Progenitor cell of endocrine pancreas (in vitro differentiated cells): ENCODE data around the gene LSM14A. TPM values are rescaled to one million over a fixed set of nuclear protein-coding genes. Genes with fewer than 3 reads are reported as not detected.

Source experiments
- DNase-seq: peaks from one replicate; pipeline ENCODE4 v3.0.0; 2021; ENCODE audit warnings: low spot score; ENCODE audit not compliant: unreplicated experiment
- H3K27ac Mint-ChIP-seq: 2 replicates; pipeline ENCODE4 v1.8.0; 2021; ENCODE audit warnings: mild to moderate bottlenecking, moderate library complexity, mixed read lengths
- H3K27me3 Mint-ChIP-seq: 2 replicates; pipeline ENCODE4 v1.8.0; 2021; ENCODE audit warnings: mixed read lengths
- H3K36me3 Mint-ChIP-seq: 2 replicates; pipeline ENCODE4 v1.8.0; 2022; ENCODE audit warnings: mixed read lengths; ENCODE audit not compliant: insufficient read depth
- H3K4me1 Mint-ChIP-seq: 2 replicates; pipeline ENCODE4 v1.8.0; 2021; ENCODE audit warnings: low read depth, mixed read lengths
- H3K4me3 Mint-ChIP-seq: 2 replicates; pipeline ENCODE4 v1.8.0; 2021; ENCODE audit warnings: low read depth, mild to moderate bottlenecking, moderate library complexity, mixed read lengths
- H3K9me3 Mint-ChIP-seq: 2 replicates; pipeline ENCODE4 v1.8.0; 2021; ENCODE audit warnings: low read depth, mixed read lengths
- CTCF ChIP-seq: fragments of 200-600 bp; sonication (generic); IDR thresholded peaks from one replicate; pipeline ENCODE4 v1.5.0; 2021; ENCODE audit warnings: antibody characterized with exemption, mild to moderate bottlenecking; ENCODE audit not compliant: unreplicated experiment
- total RNA-seq: library from RNA; stranded (reverse); gene quantifications from 2 replicates; pipeline ENCODE4 v1.2.1, GENCODE V29; 2021

Gene LSM14A
- total RNA-seq, 1 donor from 2014 or later = 133 TPM

GRCh38 chr19:34269968-34270621 lies 97.8 kb downstream of the LSM14A start:
- H3K27me3 Mint-ChIP-seq = no peaks in the 10 kb centered on the region
- H3K4me1 Mint-ChIP-seq = peaks cover 15% of the 10 kb centered on the region
- H3K36me3 Mint-ChIP-seq = peaks cover 8% of the 10 kb centered on the region
- no peaks in the 10 kb centered on the region for H3K9me3 Mint-ChIP-seq
- H3K27ac Mint-ChIP-seq = peak overlapping the region; percentile 87
- TF ChIP-seq CTCF = no peak
- no peak overlapping the region for H3K4me3 Mint-ChIP-seq
- no peak for DNase-seq

- Mint-ChIP-seq H3K36me3 (peaks cover 7% of the 10 kb centered on the region), H3K27ac (no peak overlapping the region), H3K9me3 (no peaks in the 10 kb centered on the region), H3K4me1 (peaks cover 27% of the 10 kb centered on the region), H3K4me3 (no peak overlapping the region), H3K27me3 (no peaks in the 10 kb centered on the region)
- no peak for TF ChIP-seq CTCF
- DNase-seq = no peak
Observed at GRCh38 chr19:34273121-34273520, 100.8 kb downstream of the LSM14A start.

- no peak overlapping the region for H3K4me3 Mint-ChIP-seq
- no peak for DNase-seq
- H3K9me3 Mint-ChIP-seq = no peaks in the 10 kb centered on the region
- H3K36me3 Mint-ChIP-seq = peaks cover 7% of the 10 kb centered on the region
- TF ChIP-seq CTCF = no peak
- no peak overlapping the region for H3K27ac Mint-ChIP-seq
- peaks cover 17% of the 10 kb centered on the region for H3K4me1 Mint-ChIP-seq
- no peaks in the 10 kb centered on the region for H3K27me3 Mint-ChIP-seq
Observed at GRCh38 chr19:34274284-34274826, 102.1 kb downstream of the LSM14A start.

- DNase-seq = no peak
- TF ChIP-seq CTCF = no peak
- Mint-ChIP-seq H3K9me3 (no peaks in the 10 kb centered on the region), H3K36me3 (peaks cover 7% of the 10 kb centered on the region), H3K4me1 (peaks cover 13% of the 10 kb centered on the region), H3K27ac (no peak overlapping the region), H3K27me3 (no peaks in the 10 kb centered on the region), H3K4me3 (no peak overlapping the region)
Observed at GRCh38 chr19:34274827-34275625, 102.7 kb downstream of the LSM14A start.

GRCh38 chr19:34275705-34276104 lies 103.4 kb downstream of the LSM14A start:
- Mint-ChIP-seq H3K4me1 (peaks cover 13% of the 10 kb centered on the region), H3K4me3 (no peak overlapping the region), H3K36me3 (peaks cover 7% of the 10 kb centered on the region), H3K9me3 (no peaks in the 10 kb centered on the region), H3K27me3 (no peaks in the 10 kb centered on the region), H3K27ac (peak overlapping the region; percentile 54)
- DNase-seq = no peak
- no peak for TF ChIP-seq CTCF
